ENCODE measurements around the gene STOX1. TPM values are rescaled to one million over a fixed set of nuclear protein-coding genes. Genes with fewer than 3 reads are reported as not detected.

STOX1 gene
- total and polyA plus RNA-seq, 2 experiments from 2014 or later = 1.6 to 5.5 TPM

- H3K27ac ChIP-seq = peak overlapping the region; percentile 83
- H3K27me3 ChIP-seq = no peaks in the 10 kb centered on the region
- no peaks in the 10 kb centered on the region for H3K9me3 ChIP-seq (ENCODE audit: low read depth)
- 50% methylated on average over 15 of the region's 15 CpGs for WGBS (ENCODE audit: low lambda C conversion rate, missing lambda C conversion rate)
- peak overlapping the region; percentile 50 for H3K4me2 ChIP-seq
- DNase-seq (ENCODE audit: low spot score) = peak; percentile 77
- no peak overlapping the region for H3K4me3 ChIP-seq
- no peaks in the 10 kb centered on the region for H3K9me2 ChIP-seq (replicated peaks; ENCODE audit: insufficient read depth)
- no peaks in the 10 kb centered on the region for H3K79me2 ChIP-seq
- H2AFZ ChIP-seq = no peak overlapping the region
- no peaks in the 10 kb centered on the region for H4K20me1 ChIP-seq (ENCODE audit: insufficient read depth, poor library complexity, severe bottlenecking)
- H3K36me3 ChIP-seq (replicated peaks; ENCODE audit: insufficient read depth, low read depth) = no peaks in the 10 kb centered on the region
- no peak for TF ChIP-seq EZH2phosphoT487 (IDR thresholded peaks at IDR 0.05; ENCODE audit: low read depth, severe bottlenecking, unreplicated experiment)
- no peak for TF ChIP-seq EZH2 (IDR thresholded peaks at IDR 0.05; ENCODE audit: borderline replicate concordance)
- TF ChIP-seq CTCF (IDR thresholded peaks at IDR 0.05; ENCODE audit: poor library complexity) = no peak
- peaks cover 41% of the 10 kb centered on the region for H3K4me1 ChIP-seq (ENCODE audit: insufficient read depth)
These were observed 49.2 kb downstream of the STOX1 start for GRCh38 chr10:68876246-68877138.

- H3K79me2 ChIP-seq = no peaks in the 10 kb centered on the region
- TF ChIP-seq CTCF (IDR thresholded peaks at IDR 0.05; ENCODE audit: poor library complexity) = no peak
- no peak for TF ChIP-seq EZH2phosphoT487 (IDR thresholded peaks at IDR 0.05; ENCODE audit: low read depth, severe bottlenecking, unreplicated experiment)
- TF ChIP-seq EZH2 (IDR thresholded peaks at IDR 0.05; ENCODE audit: borderline replicate concordance) = no peak
- H2AFZ ChIP-seq = no peak overlapping the region
- no peak overlapping the region for H3K4me2 ChIP-seq
- no peak overlapping the region for H3K4me3 ChIP-seq
- no peak for DNase-seq (ENCODE audit: low spot score)
- H3K27me3 ChIP-seq = no peaks in the 10 kb centered on the region
- H3K27ac ChIP-seq = peak overlapping the region; percentile 83
- no peaks in the 10 kb centered on the region for H3K36me3 ChIP-seq (replicated peaks; ENCODE audit: insufficient read depth, low read depth)
- 93% methylated on average over 1 of the region's 1 CpG for WGBS (ENCODE audit: low lambda C conversion rate, missing lambda C conversion rate)
- no peaks in the 10 kb centered on the region for H3K9me3 ChIP-seq (ENCODE audit: low read depth)
- peaks cover 33% of the 10 kb centered on the region for H3K4me1 ChIP-seq (ENCODE audit: insufficient read depth)
- H3K9me2 ChIP-seq (replicated peaks; ENCODE audit: insufficient read depth) = no peaks in the 10 kb centered on the region
- H4K20me1 ChIP-seq (ENCODE audit: insufficient read depth, poor library complexity, severe bottlenecking) = no peaks in the 10 kb centered on the region
These were observed 50.3 kb downstream of the STOX1 start for GRCh38 chr10:68877482-68878110.

- Histone ChIP-seq H3K4me2 (no peak overlapping the region), H3K27ac (peak overlapping the region; percentile 83)
These were observed 51.2 kb downstream of the STOX1 start for GRCh38 chr10:68878496-68878895.

More at GRCh38 chr10:68878496-68878895, 51.2 kb downstream of the STOX1 start:
- DNase-seq (ENCODE audit: low spot score) = no peak
- Histone ChIP-seq H2AFZ (no peak overlapping the region), H3K9me3 (ENCODE audit: low read depth) (no peaks in the 10 kb centered on the region), H3K4me3 (no peak overlapping the region), H3K4me1 (ENCODE audit: insufficient read depth) (peaks cover 32% of the 10 kb centered on the region), H3K79me2 (no peaks in the 10 kb centered on the region), H3K27me3 (no peaks in the 10 kb centered on the region), H4K20me1 (ENCODE audit: insufficient read depth, poor library complexity, severe bottlenecking) (no peaks in the 10 kb centered on the region), H3K36me3 (replicated peaks; ENCODE audit: insufficient read depth, low read depth) (no peaks in the 10 kb centered on the region), H3K9me2 (replicated peaks; ENCODE audit: insufficient read depth) (no peaks in the 10 kb centered on the region)
- no peak for TF ChIP-seq EZH2 (IDR thresholded peaks at IDR 0.05; ENCODE audit: borderline replicate concordance)
- no peak for TF ChIP-seq CTCF (IDR thresholded peaks at IDR 0.05; ENCODE audit: poor library complexity)
- no peak for TF ChIP-seq EZH2phosphoT487 (IDR thresholded peaks at IDR 0.05; ENCODE audit: low read depth, severe bottlenecking, unreplicated experiment)
